GM18526 (cell line): ENCODE results near the gene PPARG.

ENCODE experiments used
- POLR2A ChIP-seq: IDR thresholded peaks from 3 replicates; pipeline ENCODE4 v1.6.1; 2011; ENCODE audit not compliant: insufficient read length; ENCODE audit errors: extremely low read depth

Gene PPARG

DNA sequence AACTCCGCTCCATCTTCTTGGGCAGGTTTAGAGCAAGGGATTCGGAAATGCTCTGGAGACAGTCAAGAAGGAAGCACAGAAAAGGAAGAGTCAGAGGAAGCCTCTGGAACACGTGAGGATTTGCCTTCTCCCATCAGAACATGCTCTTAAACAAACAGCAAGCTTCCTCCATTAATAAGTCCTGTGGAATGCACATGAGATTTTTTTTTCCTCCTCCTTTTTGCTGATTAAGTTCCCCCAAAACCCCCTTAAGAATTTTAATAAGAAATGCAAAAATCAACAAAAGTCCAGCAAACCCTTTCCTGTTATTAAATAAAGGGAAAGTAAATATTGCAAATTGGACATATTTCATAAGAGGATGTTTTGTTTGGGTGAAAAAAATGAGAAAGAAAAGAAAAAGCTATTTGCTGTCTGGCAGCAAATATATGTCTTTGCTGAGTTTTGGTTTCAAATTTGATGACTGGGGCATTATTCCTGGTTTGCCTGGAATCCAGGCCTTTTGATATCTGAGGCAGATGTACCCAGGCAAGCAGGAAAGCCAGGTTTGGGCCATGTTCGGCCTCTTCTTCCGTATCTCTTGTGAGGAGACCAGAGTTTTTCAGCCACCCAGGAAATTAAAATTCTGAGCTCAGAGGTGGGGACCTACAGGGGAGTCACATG, 187.5 kb downstream of the PPARG start:
- TF ChIP-seq POLR2A: no peak

DNA sequence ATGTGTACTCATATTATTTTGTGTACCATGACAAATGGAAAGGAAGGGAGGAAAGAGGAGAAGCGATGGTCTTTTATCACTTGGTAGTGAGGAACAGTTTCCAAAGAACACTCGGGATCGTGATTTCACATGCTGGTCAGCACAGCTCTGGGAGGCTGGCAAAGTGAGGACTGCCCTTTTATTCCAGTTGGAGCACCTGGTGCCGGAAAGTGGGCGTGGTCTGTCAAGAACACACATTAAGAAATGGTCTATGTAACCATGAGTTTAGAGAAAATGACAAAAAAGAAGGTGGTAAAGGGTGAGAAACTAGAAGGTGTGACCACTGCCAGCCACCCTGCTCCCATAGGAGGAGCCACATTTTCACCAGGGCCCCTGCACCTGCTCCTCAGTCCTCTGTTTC, 188.4 kb downstream of the PPARG start:
- TF ChIP-seq POLR2A: no peak

DNA sequence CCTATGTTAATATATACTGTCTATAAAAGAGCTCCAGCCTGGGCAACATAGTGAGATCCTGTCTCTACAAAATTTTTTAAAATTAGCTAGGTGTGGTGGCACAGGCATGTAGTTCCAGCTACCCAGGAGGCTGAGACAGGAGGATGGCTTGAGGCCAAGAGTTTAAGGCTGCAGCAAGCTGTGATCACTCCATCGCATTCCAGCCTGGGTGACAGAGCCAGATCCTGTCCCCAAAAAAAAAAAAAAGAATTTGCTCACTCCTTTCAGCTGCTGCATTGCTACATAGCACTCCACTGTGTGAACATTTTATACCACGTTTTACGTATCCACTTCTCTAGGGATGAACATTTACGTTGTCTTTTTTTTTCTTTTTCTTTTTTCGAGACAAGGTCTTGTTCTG, 189.5 kb downstream of the PPARG start:
- no peak for TF ChIP-seq POLR2A

DNA sequence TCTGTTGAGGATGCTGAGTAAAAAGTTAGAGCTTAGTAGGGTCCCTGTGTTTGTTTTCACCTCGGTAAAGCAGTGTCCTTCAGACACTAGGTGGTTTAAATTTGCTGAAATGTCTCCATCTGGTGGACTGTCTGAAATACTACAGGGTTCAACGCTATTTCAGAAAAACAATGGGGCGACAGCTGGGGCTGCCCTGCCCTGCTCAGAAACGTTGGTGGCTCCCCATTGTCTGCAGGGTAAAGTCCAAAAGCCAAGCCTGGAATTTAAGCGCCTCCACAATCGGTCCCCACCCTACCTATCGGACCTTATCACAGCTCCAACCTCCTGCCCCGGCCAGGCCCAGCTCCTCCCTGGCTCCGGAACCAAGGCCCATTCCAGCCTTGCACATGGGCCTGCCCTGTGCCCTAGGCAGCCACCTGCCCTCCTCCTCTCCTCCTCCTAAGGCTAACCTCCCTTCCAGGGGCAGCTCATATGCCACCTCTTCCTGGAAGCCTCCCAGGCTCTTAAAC, 191.1 kb downstream of the PPARG start:
- no peak for TF ChIP-seq POLR2A

DNA sequence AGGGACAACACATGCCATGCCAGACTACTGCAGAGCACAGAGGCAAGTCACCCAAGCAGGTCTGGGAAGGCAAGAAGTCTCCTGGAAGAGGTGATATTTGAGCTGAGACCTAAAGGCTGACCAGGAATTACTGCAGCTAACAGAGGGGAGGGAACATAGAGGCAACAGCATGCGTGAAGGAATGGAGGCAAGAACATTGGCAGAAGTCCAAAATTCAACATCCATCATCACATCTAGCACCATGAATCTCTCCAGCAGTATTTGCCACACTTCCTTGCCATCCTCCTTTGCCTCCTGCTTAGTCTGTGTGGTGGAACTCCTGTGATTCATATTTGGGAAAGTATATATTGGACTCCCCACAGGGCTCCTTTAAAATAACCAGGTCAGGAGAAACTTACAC, 194.5 kb downstream of the PPARG start:
- TF ChIP-seq POLR2A: no peak

DNA sequence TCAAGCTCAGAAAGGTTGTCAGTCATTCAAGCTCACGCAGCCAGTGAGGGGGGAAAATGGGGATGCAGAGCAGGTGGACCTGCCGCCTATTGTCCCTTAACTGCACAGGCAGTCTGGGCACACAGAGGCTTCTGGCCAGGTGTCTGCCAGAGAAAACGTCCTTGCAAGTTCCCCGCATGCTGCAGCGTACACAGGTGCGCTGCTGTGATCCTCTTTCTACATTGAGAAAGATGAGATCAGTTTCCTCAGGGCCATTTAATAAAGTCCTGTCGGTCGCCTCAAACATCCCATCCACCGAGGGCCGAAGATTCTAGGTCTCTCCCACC, 195.0 kb downstream of the PPARG start:
- TF ChIP-seq POLR2A: no peak
